ENCODE measurements around the gene CCDC170. TPM values are rescaled to one million over a fixed set of nuclear protein-coding genes. Genes with fewer than 3 reads are reported as not detected.

Gene CCDC170
- total RNA-seq, 2 experiments from 2014 or later: not detected

DNA sequence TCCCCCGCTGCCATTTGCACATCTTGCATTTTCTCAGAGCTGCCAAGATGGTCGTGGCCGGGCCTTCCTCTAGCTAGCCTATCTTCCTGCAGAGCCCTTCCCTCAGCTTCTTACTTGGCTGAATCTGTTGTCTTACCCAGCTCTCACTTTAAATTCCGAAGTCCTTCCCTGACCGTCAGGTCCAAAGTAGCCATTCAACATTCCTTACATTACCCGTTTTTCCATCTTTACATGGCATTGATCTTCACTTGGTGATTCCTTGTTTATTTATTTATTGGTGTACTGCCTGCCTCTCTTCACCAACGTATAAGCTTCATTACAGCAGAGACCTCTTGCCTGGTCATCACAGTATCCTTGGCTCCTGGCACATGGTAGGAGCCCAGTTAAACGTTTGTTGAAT, 176.3 kb downstream of the CCDC170 start:
- no peak for ATAC-seq

More for the DNA sequence above, 176.3 kb downstream of the CCDC170 start:
- Mint-ChIP-seq H3K4me3 (no peak overlapping the region), H3K36me3 (ENCODE audit: low read depth) (no peaks in the 10 kb centered on the region), H3K9me3 (ENCODE audit: insufficient read depth) (no peaks in the 10 kb centered on the region), H3K27me3 (ENCODE audit: low read depth) (peaks cover 5% of the 10 kb centered on the region), H3K27ac (no peak overlapping the region), H3K4me1 (ENCODE audit: low read depth) (no peaks in the 10 kb centered on the region)
- ChIA-PET CTCF (no interaction called here), POLR2A (no interaction called here)
- DNase-seq: no peak

Other genes starting within 250 kb of the CCDC170 start
- gene ZBTB2, start 102.5 kb upstream of the CCDC170 start, total RNA-seq: 10 to 100 TPM; 24.0 to 25.6 TPM
- gene RMND1, start 41.9 kb upstream of the CCDC170 start, total RNA-seq: 10 to 100 TPM; 18.6 to 19.2 TPM

All from activated CD8-positive, alpha-beta T cell treated with anti-CD3 and anti-CD28 coated beads, Interleukin-2, amount 10 ng/mL, durations not matched to agents 7 days and 5 days (primary cell).